Smooth muscle cell of the coronary artery (primary cell): ENCODE measurements around the gene NALF2. TPM values are rescaled to one million over a fixed set of nuclear protein-coding genes. Genes with fewer than 3 reads are reported as not detected.

Experiments used
- total RNA-seq: library from RNA; depleted of rRNA; stranded (reverse); fragments of >200 nt; gene quantifications from 2 replicates; pipeline ENCODE4 v1.2.3, GENCODE V29; 2014; ENCODE audit warnings: low replicate concordance

NALF2 gene
- not detected in 2 replicates for total RNA-seq

DNA sequence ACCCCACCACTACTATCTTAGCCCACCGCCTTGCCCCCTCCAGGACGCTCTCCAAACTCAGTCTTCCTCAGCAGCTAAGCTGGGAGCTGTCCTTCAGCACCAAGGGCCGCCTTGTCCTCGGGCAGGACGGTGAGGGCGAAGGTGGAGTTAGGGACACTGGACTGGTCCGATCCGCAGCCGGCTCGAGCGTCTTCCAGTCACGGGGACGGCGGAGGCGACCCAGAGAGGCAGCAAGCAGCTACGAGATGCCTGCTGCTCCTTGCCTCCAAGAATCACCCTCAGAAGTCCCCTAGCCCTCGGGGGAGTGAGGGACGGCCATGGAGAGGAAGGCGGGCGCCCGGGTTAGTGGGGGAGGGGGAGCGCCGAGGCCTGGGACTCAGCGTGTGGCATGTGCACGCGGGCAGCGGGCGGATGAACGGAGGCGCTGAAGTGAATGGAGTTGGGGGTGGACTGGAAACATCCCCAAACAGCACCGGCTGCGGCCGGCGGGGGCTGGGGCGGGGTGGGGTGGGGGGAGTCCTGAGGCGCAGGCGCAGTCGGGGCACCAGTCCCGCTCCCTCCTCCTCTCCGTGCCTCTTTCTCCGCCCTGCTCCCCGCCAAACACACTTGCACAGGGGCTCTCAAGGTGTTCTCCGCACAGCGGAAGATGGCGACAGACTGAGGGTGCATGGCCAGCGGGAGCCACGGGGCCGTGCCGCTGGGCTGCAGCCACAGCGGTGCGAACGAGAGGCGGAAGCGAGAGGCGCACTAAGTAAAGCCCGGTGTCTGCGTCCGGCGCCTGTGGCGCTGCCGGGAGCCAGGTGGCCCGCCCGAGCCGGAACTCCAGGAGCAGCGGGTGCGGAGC lies at the start of gene NALF2:
Gene NALF2, plus strand, starts transcription at position 545 of the 844 bp plus-strand sequence. CDS start 957 bp downstream, outside the sequence.

Other genes starting within 250 kb of the NALF2 start
- 0.15 and 0.35 TPM in 2 replicates for gene EDA, start 111.8 kb downstream of the NALF2 start, total RNA-seq